G401.6 (cell line): ENCODE measurements around the gene AKT3.

ENCODE experiments used
- FAIRE-seq: peaks from 2 replicates; lab custom pipeline; 2012; peaks lifted over from hg19 to GRCh38; lab: Jason Lieb, UNC

AKT3 gene

DNA sequence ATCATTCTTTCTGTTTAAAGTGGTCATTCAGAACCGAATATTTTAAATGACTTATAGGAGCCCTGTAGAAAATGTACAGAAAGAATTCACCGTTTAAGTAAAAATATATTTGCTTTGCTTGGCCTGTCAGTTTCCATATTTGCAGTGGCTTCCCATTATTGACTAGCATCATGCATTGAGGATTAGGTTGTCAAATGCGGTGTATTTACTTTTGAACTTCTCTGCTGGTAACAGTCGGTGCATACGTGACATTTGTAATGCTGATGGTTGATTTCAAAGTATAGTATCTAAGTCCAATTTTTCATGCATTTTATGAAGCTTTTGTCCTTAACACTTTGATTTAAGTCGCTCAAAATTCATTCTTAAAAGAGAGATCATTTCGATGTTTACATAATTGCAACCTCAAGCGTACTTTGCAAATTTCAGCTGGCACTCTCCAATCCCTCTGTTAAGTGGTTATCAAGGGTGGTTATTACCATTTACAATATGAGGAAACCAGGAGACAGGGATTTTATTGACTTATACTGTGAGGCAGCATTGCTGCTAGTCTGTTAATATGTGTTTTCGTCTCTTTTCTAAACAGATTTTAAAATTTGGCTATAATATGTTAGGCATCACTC, 392.6 kb downstream of the AKT3 start:
- FAIRE-seq = no peak

DNA sequence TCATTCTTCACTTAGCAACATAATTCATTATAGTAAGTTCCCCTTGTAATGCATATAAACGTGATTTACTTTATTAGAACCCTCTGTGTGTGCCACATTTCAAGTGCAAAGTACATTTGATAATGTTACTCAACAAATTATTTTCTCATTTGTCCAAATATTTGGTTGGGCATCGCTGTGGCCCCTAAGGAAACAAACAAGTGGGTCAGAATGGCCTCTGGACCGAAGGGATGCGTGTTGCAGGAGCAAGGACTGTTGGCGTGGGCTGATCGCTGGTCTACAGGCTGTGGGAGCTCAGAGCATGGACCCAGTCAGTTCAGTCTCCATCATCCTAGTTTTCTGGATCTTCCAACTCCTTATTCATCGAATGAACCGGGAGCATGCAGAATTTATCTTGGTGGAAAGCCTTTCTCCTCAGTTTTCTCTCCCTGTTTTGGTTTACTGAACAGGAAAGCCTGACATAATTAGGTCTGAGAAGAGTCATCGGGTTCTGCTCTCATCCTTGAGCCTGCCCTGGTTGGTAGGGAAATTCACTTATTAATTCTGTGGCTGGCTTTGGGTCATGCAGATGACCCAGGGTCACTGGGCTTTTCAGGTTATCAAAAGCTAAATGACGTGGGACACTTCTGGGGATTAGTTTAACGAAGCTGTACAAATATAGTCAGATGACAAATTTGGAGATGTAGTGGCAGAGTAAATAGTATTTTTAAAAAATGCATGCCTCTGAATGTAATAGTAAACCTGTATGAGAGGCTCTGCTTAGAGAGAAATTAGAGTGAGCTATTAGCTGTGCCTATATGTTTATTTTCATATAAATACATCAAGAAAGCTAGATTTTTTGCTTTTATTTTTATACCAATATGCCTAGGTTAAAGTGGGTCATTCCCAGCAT, 394.0 kb downstream of the AKT3 start:
- FAIRE-seq = no peak

DNA sequence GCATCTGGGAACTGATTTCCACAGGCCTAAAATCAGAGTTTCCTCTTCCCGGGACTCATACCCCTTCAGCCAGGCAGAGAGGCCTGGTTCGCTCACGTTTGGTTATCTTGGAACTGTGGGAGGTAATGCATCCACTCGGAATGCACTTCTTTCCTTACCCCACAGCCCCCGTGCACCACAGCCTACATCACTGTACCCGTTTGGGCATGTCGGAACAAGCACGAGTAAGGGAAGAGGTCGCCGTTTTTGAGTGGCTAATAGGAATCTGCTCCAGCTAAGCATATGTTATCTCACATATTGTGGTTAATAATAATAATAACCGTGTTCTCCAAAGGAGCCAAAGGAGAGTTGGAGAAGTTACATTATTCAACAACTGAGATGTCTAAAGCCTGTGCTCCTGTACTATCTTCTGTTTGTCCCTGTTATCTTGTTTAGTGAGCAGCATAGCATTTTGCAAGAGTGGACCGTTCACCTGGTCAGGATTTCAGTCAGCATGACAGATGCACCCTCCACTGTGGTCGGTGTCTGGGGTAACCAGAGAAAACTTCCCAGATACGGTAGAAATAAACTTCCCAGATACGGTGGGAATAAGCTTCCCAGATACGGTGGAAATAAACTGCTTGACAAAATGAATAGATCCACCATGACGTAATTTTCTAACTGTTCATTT, 395.6 kb downstream of the AKT3 start:
- FAIRE-seq = no peak

DNA sequence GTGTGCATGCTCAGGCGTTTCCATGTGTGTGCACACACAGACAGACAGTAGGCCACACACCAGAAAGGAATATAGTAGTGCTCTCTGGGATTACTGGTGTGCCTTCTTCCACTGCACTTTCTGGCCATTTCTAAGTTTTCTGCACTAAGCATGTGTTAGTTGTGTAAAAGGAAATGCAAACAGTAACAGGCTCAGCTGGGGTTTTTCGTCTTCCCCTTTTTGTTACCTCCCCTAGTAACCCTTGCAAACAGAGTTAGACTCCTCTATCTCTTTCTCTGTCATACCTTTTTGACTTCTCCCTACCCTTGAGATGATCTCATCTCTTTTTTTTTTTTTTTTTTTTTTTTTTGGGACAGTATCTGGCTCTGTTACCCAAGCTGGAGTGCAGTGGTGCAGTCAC, 398.0 kb downstream of the AKT3 start:
- no peak for FAIRE-seq

DNA sequence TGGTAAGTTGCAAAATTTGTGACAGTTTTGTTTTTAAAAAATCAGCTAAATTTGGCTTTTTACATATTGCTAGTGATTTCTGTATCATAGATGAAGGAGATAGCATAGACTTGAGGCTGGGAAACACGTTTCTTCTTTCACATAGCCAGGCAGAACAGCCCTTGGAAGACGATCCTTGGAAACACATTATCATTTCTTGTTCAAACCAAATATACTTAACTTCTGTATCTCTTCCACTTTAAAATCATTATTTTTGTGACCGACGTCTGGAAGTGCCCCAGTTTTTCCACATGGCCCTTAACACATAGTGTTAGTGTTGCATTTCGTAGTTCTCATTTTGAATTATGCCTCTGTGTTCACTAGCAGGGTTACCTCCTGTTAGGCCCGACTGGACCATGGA, 400.7 kb downstream of the AKT3 start:
- FAIRE-seq = no peak

DNA sequence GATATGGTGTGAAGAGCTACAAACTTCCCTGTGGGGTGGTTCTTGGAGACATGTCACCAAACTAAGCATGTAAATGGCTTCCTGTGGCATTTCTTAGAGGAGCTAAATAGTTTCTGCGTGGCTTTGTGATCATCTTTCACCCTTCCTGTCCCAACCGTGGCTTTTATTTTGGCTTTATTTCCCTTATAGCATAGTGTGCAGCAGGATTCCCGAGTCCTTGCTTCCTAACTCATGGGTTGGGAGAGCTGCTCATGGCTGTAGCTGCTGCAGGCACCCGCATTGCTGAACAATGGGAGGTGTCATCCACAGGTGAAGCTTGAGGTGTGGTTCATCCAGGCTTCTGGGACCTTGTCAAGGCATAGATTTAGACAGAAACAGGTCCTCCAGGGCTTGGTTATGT, 402.2 kb downstream of the AKT3 start:
- FAIRE-seq = no peak

DNA sequence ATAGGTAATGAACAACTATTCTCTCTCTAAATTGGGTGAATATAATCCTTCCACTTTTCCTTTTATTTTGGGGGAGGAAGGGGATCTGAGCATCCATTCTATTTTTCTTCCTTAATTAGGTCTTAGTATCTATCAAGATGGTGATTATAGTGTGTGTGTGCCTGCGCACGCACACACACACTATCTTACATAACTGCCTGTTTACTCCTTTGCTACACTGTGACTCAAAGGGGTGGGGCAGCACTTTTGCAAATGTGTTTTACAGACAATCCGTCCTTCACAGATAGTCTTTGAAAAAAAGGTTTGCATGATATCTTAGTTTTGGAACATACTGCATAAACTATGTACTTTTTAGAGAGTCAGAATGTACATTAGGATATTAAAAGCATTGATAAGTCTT, 402.7 kb downstream of the AKT3 start:
- FAIRE-seq = no peak

DNA sequence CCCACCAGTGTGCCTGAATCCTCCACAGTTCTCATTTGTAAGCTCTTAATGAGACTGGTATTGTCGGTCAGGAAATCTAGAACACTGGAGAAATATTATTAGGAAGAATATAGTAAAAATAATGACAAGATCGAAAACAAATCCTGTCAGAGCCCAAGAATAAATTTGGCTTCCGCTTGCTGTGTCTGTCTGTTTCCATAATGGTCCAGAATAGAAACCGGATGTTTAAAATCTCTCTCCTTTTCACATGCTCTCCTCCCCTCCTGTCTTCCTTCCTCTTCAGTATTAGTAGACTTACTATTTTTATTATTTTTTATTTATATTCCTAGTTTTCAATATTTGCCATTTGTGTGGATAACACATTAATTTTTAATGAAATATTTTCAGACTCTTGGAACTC, 406.5 kb downstream of the AKT3 start:
- FAIRE-seq = no peak

DNA sequence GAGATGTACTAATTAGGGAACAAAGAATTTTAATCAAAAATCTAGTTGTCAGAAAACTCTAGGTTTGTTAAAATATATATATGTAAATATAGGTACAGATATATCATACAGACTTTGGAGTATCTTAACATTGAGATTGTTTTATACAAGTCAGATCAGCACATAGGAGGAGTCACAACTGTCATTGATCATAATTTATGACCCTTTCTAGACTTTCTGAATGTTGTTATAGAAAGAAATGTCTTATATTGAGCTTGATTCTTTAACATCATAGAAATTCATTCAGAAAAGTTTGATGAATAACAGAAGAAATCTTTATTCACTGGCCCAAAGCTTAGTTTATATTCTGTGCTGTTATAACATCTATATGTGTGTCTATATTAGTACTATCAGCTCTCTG, 408.4 kb downstream of the AKT3 start:
- no peak for FAIRE-seq

DNA sequence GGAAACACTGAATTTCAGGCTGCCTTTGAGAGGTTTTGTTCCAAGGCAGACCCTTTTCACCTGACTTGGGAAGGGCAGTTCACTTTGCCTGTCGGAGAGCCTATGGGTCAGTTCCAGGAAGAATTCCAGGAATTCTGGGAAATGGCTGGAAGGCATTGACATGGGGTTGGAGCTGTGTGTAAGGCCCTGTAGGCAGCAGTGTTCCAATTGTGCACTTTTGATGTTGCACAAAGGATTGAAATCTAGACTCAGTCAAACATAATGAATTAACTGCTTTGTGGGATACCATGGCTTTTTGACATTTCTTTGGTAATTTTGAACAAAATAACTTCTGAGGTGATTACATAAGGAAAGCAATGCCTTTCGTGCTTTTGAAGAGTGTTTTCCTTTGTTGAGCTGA, 409.6 kb downstream of the AKT3 start:
- no peak for FAIRE-seq

DNA sequence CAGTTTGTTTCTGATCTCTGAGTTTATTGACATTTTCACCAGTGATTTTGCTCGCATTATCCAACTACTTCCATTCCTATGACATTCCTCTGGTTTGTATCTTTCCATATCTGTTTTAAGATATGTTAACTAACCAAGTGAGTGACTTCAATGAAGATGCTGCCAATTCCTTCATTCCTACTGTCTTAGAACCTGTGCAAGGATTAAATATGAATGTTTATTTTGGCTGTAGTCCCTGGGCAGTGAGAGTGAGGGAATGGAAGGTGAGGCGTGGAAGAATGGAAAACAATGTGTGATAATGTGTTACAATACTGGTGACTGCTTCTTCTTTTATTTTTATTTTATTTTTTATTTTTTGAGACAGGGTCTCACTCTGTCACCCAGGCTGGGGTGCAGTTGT, 411.2 kb downstream of the AKT3 start:
- no peak for FAIRE-seq
